GM12892 (cell line): ENCODE measurements around the gene TNRC18.

Experiments used
- DNase-seq: peaks from one replicate; pipeline ENCODE4 v3.0.0; 2011; ENCODE audit not compliant: insufficient read length
- FAIRE-seq: peaks from 2 replicates; lab custom pipeline; 2011; peaks lifted over from hg19 to GRCh38; lab: Jason Lieb, UNC
- POLR2A ChIP-seq: IDR thresholded peaks from 2 replicates; pipeline ENCODE4 v1.6.1; 2011; ENCODE audit warnings: low read depth, low read length, control low read depth
- POLR2AphosphoS5 ChIP-seq: IDR thresholded peaks from 2 replicates; pipeline ENCODE4 v1.6.1; 2011; ENCODE audit warnings: low read depth, low read length, control low read depth
- TAF1 ChIP-seq: IDR thresholded peaks from 2 replicates; pipeline ENCODE4 v1.6.1; 2011; ENCODE audit warnings: low read depth, mild to moderate bottlenecking, control low read depth, low read length, borderline replicate concordance

TNRC18 gene

DNA sequence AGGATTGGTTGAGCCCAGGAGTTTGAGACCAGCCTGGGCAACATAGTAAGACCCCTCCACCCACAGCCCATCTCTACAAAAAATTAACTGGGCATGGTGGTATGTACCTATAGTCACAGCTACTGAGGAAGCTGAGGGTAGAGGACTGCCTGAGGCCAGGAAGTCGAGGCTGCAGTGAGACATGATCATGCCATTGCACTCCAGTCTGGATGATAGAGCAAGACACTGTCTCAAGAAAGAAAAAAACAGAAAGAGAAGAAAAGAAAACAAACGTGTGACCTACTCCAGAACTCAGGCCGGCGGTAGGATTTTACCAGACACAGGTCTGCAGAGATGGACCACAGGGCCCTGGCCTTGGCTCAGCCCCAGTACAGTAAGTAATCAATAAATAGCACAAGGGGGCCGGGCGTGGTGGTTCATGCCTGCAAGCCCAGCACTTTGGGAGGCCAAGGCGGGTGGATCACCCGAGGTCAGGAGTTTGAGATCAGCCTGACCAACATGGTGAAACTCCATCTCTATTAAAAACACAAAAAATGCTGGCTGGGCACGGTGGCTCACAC lies 35.4 kb upstream of the TNRC18 start:
- DNase-seq (no peak), FAIRE-seq (no peak)
- TF ChIP-seq POLR2A: no peak
- no peak for TF ChIP-seq POLR2AphosphoS5
- TF ChIP-seq TAF1: no peak

DNA sequence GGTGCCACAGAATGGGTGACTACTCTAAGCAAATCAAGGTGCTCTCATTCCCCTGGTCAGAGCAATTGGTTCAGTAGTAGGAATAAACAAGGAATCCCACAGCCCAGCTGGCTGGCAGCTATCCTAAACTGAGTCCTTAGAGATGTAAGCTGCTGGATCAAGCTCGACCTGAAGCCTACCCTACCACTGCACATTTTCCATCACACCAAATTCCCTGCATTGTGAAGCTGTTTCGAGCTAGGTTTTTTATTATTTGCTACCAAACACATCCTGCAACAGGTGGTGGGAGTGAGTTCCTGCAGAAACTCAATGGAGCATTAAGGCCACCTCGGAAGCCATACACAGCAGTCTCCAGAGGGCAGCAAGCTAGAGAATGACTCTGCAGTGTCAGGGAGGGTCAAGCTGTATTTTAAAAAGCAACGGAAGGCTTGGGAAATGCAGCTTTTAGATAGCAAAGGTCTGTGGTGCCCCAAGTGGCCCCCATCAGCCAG lies 33.7 kb upstream of the TNRC18 start:
- no peak for FAIRE-seq
- no peak for DNase-seq

DNA sequence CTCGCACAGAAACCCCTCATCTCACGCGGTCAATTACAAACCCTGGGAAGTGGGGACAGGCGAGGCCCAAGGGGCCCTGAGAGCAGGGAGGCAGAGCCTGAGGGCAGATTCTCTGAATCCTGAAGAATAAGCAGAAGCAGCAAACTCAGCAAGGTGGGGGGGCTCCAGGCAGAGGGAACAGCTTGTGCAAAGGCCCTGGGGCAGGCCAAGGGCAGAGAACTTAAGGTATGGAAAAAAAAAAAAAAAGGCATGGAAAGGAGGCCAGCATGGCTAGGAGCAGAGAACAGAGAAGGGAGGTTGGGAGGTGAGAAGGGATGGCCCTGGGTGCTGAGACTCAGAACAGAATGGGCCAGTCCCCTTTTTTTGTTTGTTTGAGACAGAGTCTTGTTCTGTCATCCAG lies 32.8 kb upstream of the TNRC18 start:
- DNase-seq: no peak
- FAIRE-seq: no peak
- no peak for TF ChIP-seq TAF1
- TF ChIP-seq POLR2AphosphoS5: no peak

More for the DNA sequence above, 33.7 kb upstream of the TNRC18 start:
- TF ChIP-seq TAF1: no peak

DNA sequence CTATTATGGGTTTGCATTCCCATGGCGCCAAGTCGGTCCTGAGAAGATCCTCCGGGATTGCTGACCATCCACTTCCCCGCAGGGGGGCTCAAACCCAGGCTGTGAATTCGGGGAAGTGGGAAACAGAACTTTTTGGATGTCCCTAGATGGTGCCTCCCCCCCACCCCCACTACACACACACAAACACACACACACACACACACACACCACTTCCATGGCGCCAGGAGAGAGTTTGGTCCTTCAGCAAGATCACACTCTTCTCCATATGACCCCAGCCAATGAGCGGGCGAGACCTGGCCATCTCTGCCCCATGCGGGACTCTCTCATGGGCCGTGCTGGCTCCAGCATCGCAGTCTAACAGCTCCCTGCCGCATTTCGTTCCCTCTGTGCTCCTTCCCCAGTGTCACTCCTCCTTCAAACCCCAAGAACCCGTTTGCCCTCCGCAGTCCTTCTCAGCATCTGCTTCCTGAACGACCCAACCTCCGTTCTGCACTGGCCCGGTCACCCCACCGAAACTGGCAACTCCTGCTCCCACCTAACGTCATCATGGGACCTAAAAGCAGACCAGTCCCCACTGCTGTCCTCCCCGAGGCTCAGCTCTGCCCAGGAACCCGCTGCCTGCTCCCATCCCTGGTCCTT lies 32.1 kb upstream of the TNRC18 start:
- DNase-seq (no peak), FAIRE-seq (no peak)
- no peak for TF ChIP-seq TAF1
- TF ChIP-seq POLR2A: no peak
- no peak for TF ChIP-seq POLR2AphosphoS5

DNA sequence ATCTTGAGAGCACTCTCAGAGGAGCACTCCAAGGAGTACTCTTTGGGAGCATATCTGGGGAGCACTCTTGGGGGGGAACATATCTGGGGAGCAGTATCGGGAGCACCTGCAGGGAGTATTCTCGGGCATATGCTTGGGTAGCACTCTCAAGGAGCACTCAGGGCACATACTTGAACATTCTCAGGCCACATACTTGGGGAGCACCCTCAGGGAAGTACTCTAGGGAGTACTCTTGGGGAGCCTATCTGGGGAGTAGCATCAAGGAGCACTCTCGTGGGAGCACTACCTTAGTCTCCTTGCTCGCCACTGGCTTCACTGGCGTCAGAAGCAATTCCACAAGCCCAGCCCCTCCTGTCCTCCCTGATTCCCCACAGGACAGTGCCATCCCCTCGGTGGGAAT lies 31.5 kb upstream of the TNRC18 start:
- DNase-seq: no peak
- no peak for FAIRE-seq
- TF ChIP-seq TAF1 (no peak), POLR2AphosphoS5 (no peak), POLR2A (no peak)

DNA sequence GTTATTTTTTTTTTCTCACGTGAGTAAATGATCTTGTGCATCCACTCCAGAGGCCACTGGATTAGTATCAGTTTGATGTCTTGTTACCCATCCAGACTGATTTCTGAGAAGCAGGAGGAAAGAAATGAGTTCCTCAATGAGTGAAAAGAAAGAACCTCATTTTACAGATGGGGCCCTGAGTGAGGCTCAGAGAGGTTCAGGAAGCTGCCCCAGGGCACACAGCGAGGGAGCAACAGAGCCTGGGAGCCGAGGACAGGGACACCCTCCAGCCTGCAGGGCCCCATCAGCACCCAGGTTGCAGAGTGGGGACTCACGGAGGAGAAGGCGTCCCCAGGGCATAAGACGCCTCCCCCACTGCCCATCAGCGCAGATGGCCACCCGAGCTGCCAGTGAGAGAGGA lies 30.9 kb upstream of the TNRC18 start:
- FAIRE-seq (no peak), DNase-seq (no peak)
- TF ChIP-seq POLR2A (no peak), POLR2AphosphoS5 (no peak), TAF1 (no peak)

DNA sequence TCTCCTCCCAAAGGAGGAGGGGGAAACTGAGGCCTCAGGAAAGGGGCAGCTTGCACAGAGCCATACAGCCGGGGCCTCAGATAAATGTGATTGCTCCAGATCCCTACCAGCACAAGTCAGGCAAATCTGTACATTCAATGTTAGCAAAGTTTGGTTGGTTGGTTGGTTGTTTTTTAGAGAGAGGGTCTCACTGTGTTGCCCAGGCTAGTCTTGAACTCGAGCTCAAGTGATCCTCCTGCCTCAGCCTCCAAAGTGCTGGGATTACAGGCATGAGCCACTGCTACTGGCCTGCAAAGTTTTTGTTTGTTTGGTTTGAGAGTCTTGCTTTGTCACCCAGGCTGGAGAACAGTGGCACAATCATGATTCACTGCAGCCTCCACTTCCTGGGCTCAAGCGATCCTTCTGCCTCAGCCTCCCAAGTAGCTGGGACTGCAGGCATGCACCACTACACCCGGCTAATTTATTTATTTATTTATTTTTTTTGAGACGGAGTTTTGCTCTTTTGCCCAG lies 30.0 kb upstream of the TNRC18 start:
- DNase-seq: no peak
- TF ChIP-seq TAF1 (no peak), POLR2A (no peak), POLR2AphosphoS5 (no peak)
- FAIRE-seq: no peak

DNA sequence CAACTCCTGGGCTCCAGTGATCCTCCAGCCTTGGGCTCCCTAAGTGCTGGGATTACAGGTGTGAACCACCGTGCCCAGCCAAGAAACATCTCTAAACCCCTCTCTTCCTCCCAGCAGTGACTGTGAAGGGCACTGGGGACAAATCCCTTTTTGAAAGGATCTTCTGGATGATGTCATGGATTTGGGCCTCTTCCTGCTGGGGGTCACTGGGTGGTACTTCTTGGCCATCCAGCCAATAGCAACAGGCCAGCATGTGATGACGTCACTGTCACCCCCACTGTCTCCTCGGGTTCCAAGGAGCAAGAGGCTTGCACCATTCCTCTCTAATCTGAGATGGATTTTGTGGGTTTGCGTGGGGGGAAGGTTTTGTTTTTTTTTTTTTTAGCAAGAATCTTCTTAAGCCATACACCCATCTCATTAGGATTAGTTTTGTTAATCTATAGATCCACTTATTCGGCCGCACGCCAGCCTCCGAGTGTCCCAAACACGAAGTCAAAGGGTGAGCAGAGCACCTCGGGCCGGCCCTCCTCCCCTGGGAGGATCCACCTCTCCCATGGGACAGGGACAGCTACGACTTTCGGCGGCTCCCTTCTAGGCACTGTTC lies 29.4 kb upstream of the TNRC18 start:
- FAIRE-seq: no peak
- no peak for DNase-seq

DNA sequence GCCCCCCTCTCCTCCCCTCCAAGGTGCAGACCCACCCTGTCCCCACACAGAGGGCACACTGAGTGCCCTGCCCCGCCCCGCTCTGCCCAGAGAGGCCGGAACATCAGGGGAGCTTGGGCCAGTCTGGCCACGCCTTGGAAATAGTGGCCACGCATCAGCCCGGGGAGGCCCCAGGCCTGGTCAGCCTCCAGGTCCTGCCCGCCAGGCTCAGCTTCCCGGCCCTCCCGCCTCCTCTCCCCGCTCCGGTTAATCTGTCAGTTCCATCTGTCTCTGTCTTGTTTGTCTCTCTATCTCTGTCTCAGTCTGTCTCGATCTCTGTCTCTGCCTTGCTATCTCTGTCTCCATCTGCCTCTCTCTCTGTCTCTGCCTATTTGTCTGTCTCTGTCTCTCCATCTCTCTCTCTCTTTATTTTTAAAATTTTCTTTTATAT lies 28.9 kb upstream of the TNRC18 start:
- DNase-seq (no peak), FAIRE-seq (no peak)
- TF ChIP-seq TAF1: no peak
- TF ChIP-seq POLR2A: no peak
- no peak for TF ChIP-seq POLR2AphosphoS5

More for the DNA sequence above, 29.4 kb upstream of the TNRC18 start:
- TF ChIP-seq POLR2A (no peak), POLR2AphosphoS5 (no peak), TAF1 (no peak)

DNA sequence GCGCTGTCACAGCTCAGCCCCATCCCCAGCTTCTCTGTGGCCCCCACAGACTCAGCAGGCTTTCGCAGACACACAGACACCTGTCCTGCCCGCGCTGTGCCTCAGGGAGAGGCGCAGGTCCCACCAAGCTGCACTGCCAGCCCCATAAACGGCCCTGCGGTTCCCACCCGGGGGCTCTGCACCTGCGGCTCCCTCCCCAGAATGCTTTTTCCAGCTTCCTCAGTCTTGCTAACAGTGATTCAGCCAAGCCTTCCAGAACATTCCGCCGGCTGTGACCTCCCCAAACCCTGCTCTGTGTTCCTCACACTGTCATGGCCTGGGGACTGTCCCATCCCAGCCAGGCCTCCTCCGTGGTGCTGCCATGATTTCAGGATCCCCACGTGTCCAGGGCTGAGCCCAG lies 27.8 kb upstream of the TNRC18 start:
- FAIRE-seq (no peak), DNase-seq (no peak)
- TF ChIP-seq POLR2AphosphoS5 (no peak), TAF1 (no peak)

DNA sequence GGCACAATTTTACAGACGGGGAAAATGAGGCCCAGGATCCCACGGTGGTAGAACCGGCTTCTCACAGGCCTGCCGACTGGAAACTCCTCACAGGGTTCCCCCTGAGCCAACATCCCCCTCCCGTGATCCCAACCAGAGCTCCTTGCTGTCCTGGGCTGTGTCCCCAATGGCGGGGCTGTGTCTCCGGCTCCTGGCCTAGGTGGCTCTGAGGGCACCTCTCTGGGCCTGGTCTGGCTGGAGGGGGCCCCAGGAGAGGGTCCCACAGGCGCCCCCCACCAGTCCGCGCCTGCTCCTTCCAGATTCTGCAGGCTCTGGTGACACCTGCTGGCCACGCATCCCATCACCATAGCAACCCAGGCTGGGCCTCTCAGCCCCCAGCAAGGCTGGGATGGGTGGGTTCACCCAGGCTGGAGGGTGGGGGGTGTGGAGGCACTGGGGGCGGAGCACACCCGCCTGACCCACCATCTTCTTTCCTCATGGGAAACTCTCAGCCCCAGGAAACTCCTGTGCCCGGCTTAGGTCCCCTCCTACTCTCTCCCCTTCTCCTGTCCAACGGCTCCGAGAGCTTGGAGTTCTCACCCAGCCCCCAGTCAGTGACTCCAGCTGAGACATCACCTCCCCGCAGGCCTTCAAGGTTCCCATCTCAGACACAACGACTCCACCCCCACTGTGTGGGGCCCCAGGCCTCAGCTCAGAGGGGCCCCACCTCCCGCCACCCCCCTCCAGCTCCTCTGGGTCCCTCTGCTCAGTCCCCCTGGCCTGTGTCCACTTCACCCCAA lies 27.1 kb upstream of the TNRC18 start:
- FAIRE-seq (no peak), DNase-seq (no peak)
- TF ChIP-seq POLR2A: no peak
- TF ChIP-seq TAF1: no peak
- no peak for TF ChIP-seq POLR2AphosphoS5

DNA sequence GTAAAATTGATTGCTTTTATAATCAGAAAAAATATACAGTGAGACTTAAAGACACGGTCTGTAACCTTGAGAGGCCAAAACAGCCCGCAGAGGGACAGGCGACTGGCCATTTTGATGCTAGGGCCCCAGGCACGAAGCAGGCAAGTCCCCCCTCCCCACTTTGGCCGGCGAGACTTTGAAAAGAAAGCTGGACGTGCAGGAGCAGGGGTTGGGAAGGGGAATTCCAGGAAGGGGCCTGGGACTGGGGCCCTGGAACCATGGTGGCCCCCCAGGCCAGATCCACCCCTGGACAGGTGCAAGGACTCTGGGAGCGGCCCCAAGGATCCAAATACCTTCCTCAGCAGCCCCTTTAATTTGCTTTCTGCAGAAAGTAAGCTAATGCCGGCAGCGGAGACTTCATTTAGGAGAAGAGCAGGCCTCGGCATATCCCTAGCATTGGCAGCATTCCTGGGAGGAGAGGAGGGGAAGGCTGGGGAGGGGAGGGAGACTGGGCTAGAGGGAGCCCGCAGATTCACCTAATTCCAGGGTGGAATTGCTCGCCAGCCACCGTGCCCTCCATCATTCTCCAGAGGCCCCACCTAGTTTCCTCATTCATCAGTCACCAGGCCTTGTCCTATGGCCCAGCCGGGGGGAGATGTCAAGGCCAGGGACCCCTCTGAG lies 24.9 kb upstream of the TNRC18 start:
- no peak for DNase-seq
- no peak for TF ChIP-seq POLR2A
- TF ChIP-seq TAF1: no peak
- no peak for TF ChIP-seq POLR2AphosphoS5
- no peak for FAIRE-seq
